ENCODE results near the gene DSEL.

The DSEL gene

GRCh38 chr18:67504739-67505138 lies 11.8 kb downstream of the DSEL start:
- DNase-seq (ENCODE audit: extremely low read depth in 1 of 2, low read depth in 1 of 2) = no peak

GRCh38 chr18:67500522-67501205 lies 15.9 kb downstream of the DSEL start:
- DNase-seq (ENCODE audit: extremely low read depth in 1 of 2, low read depth in 1 of 2) = no peak

- DNase-seq (ENCODE audit: extremely low read depth in 1 of 2, low read depth in 1 of 2) = no peak
These were observed 20.1 kb downstream of the DSEL start for GRCh38 chr18:67496469-67496868.

GRCh38 chr18:67486534-67486933 lies 30.0 kb downstream of the DSEL start:
- DNase-seq (ENCODE audit: extremely low read depth in 1 of 2, low read depth in 1 of 2) = no peak

- DNase-seq (ENCODE audit: extremely low read depth in 1 of 2, low read depth in 1 of 2) = no peak
These were observed 30.9 kb downstream of the DSEL start for GRCh38 chr18:67485655-67486054.

- no peak for DNase-seq (ENCODE audit: extremely low read depth in 1 of 2, low read depth in 1 of 2)
These were observed 32.1 kb downstream of the DSEL start for GRCh38 chr18:67484458-67484857.

GRCh38 chr18:67483952-67484351 lies 32.6 kb downstream of the DSEL start:
- DNase-seq (ENCODE audit: extremely low read depth in 1 of 2, low read depth in 1 of 2) = no peak

- DNase-seq (ENCODE audit: extremely low read depth in 1 of 2, low read depth in 1 of 2) = no peak
These were observed 33.3 kb downstream of the DSEL start for GRCh38 chr18:67483237-67483636.

GRCh38 chr18:67478249-67478648 lies 38.3 kb downstream of the DSEL start:
- DNase-seq (ENCODE audit: extremely low read depth in 1 of 2, low read depth in 1 of 2) = no peak

GRCh38 chr18:67477522-67477921 lies 39.0 kb downstream of the DSEL start:
- no peak for DNase-seq (ENCODE audit: extremely low read depth in 1 of 2, low read depth in 1 of 2)

- DNase-seq (ENCODE audit: extremely low read depth in 1 of 2, low read depth in 1 of 2) = no peak
These were observed 39.9 kb downstream of the DSEL start for GRCh38 chr18:67476585-67476984.

- DNase-seq (ENCODE audit: extremely low read depth in 1 of 2, low read depth in 1 of 2) = no peak
These were observed 40.8 kb downstream of the DSEL start for GRCh38 chr18:67475673-67476072.

GRCh38 chr18:67468038-67468437 lies 48.5 kb downstream of the DSEL start:
- DNase-seq (ENCODE audit: extremely low read depth in 1 of 2, low read depth in 1 of 2) = no peak

- DNase-seq (ENCODE audit: extremely low read depth in 1 of 2, low read depth in 1 of 2) = no peak
These were observed 49.3 kb downstream of the DSEL start for GRCh38 chr18:67467188-67467587.

- DNase-seq (ENCODE audit: extremely low read depth in 1 of 2, low read depth in 1 of 2) = no peak
These were observed 52.0 kb downstream of the DSEL start for GRCh38 chr18:67464499-67464898.

GRCh38 chr18:67463829-67464228 lies 52.7 kb downstream of the DSEL start:
- no peak for DNase-seq (ENCODE audit: extremely low read depth in 1 of 2, low read depth in 1 of 2)

- DNase-seq (ENCODE audit: extremely low read depth in 1 of 2, low read depth in 1 of 2) = no peak
These were observed 59.8 kb downstream of the DSEL start for GRCh38 chr18:67456711-67457110.

Data from stimulated activated CD8-positive, alpha-beta memory T cell treated with anti-CD3 and anti-CD28 coated beads, Interleukin-7, amount 100 ng/mL, for 48 hours (primary cell).